Stimulated activated effector memory CD8-positive, alpha-beta T cell treated with anti-CD3 and anti-CD28 coated beads, Interleukin-12 subunit alpha, Interleukin-12 subunit beta, amount 100 ng/mL, for 72 hours (primary cell): Measurements from ENCODE around the gene HERPUD1.
"Not testable (repeated sequence)": the region's sequence is repeated elsewhere in the genome, so short reads cannot be mapped to it uniquely, and the experiment has no call there.

Experiments
- ATAC-seq: fragments of 150-1000 bp; cut with Tn5 transposase; 2 replicates; pipeline ENCODE4 v1.10.0; 2021
- DNase-seq, 2 donors: peaks; one replicate each; pipeline ENCODE4 v3.0.0; 2021 to 2022; ENCODE audit warnings: low spot score in 2 of 2
- H3K27ac Mint-ChIP-seq: one replicate; pipeline ENCODE4 v1.8.0; 2022; ENCODE audit warnings: mild to moderate bottlenecking, mixed read lengths
- H3K36me3 Mint-ChIP-seq: one replicate; pipeline ENCODE4 v1.8.0; 2022; ENCODE audit warnings: mild to moderate bottlenecking, mixed read lengths
- H3K4me1 Mint-ChIP-seq: one replicate; pipeline ENCODE4 v1.8.0; 2022; ENCODE audit warnings: mixed read lengths
- H3K4me3 Mint-ChIP-seq: one replicate; pipeline ENCODE4 v1.8.0; 2022; ENCODE audit warnings: mild to moderate bottlenecking, mixed read lengths
- H3K9me3 Mint-ChIP-seq: one replicate; pipeline ENCODE4 v1.8.0; 2022; ENCODE audit warnings: mixed read lengths

Gene HERPUD1

GRCh38 chr16:56919099-56919800, 12.7 kb upstream of the HERPUD1 start:
- Mint-ChIP-seq H3K27ac (peak overlapping the region; percentile 73), H3K4me3 (no peak overlapping the region), H3K9me3 (no peaks in the 10 kb centered on the region), H3K36me3 (no peaks in the 10 kb centered on the region), H3K4me1 (peaks cover 38% of the 10 kb centered on the region)
- DNase-seq: no peak
- peak; percentile 39 for ATAC-seq

- Mint-ChIP-seq H3K9me3 (no peaks in the 10 kb centered on the region), H3K4me3 (no peak overlapping the region), H3K27ac (no peak overlapping the region), H3K4me1 (peaks cover 39% of the 10 kb centered on the region), H3K36me3 (no peaks in the 10 kb centered on the region)
- DNase-seq (no peak), ATAC-seq (no peak)
Measured at GRCh38 chr16:56921571-56921970, 10.4 kb upstream of the HERPUD1 start.

GRCh38 chr16:56923481-56924091, 8.4 kb upstream of the HERPUD1 start:
- no peak for DNase-seq
- Mint-ChIP-seq H3K36me3 (no peaks in the 10 kb centered on the region), H3K9me3 (no peaks in the 10 kb centered on the region), H3K27ac (peak overlapping the region; percentile 24), H3K4me1 (peaks cover 19% of the 10 kb centered on the region), H3K4me3 (no peak overlapping the region)
- no peak for ATAC-seq

GRCh38 chr16:56927471-56927870, 4.5 kb upstream of the HERPUD1 start:
- ATAC-seq (no peak), DNase-seq (no peak)
- no peak overlapping the region for H3K27ac Mint-ChIP-seq
- no peaks in the 10 kb centered on the region for H3K9me3 Mint-ChIP-seq
- peaks cover 14% of the 10 kb centered on the region for H3K36me3 Mint-ChIP-seq
- no peak overlapping the region for H3K4me3 Mint-ChIP-seq
- peaks cover 21% of the 10 kb centered on the region for H3K4me1 Mint-ChIP-seq

- Mint-ChIP-seq H3K4me3 (no peak overlapping the region), H3K4me1 (peaks cover 27% of the 10 kb centered on the region), H3K36me3 (peaks cover 36% of the 10 kb centered on the region), H3K27ac (no peak overlapping the region), H3K9me3 (no peaks in the 10 kb centered on the region)
- no peak for ATAC-seq
- no peak for DNase-seq
Measured at GRCh38 chr16:56929639-56930038, 2.3 kb upstream of the HERPUD1 start.

GRCh38 chr16:56930486-56931270, 1.3 kb upstream of the HERPUD1 start:
- peak overlapping the region; percentile 99 for H3K4me3 Mint-ChIP-seq
- ATAC-seq (no peak), DNase-seq (peak in 1 of 2 donors; percentile 56)
- no peaks in the 10 kb centered on the region for H3K9me3 Mint-ChIP-seq
- peaks cover 35% of the 10 kb centered on the region for H3K4me1 Mint-ChIP-seq
- H3K36me3 Mint-ChIP-seq: peaks cover 46% of the 10 kb centered on the region
- H3K27ac Mint-ChIP-seq: peak overlapping the region; percentile 100

GRCh38 chr16:56931271-56931891, 561 bp upstream of the HERPUD1 start:
- ATAC-seq: peak; percentile 0
- DNase-seq: no peak
- H3K4me1 Mint-ChIP-seq: peaks cover 38% of the 10 kb centered on the region
- peaks cover 53% of the 10 kb centered on the region for H3K36me3 Mint-ChIP-seq
- H3K9me3 Mint-ChIP-seq: no peaks in the 10 kb centered on the region
- peak overlapping the region; percentile 99 for H3K4me3 Mint-ChIP-seq
- peak overlapping the region; percentile 100 for H3K27ac Mint-ChIP-seq

GRCh38 chr16:56932721-56933619, 1.0 kb downstream of the HERPUD1 start:
- Mint-ChIP-seq H3K27ac (peak overlapping the region; percentile 100), H3K4me3 (peak overlapping the region; percentile 99), H3K36me3 (peaks cover 69% of the 10 kb centered on the region), H3K4me1 (peaks cover 54% of the 10 kb centered on the region), H3K9me3 (no peaks in the 10 kb centered on the region)
- peak; percentile 16 for ATAC-seq
- peak; percentile 34 to 84 for DNase-seq

GRCh38 chr16:56933828-56934598, 2.1 kb downstream of the HERPUD1 start:
- peak overlapping the region; percentile 99 for H3K4me3 Mint-ChIP-seq
- ATAC-seq: no peak

GRCh38 chr16:56934599-56935145, 2.7 kb downstream of the HERPUD1 start:
- Mint-ChIP-seq H3K36me3 (peaks cover 86% of the 10 kb centered on the region), H3K4me3 (peak overlapping the region; percentile 99), H3K27ac (peak overlapping the region; percentile 100), H3K4me1 (peaks cover 71% of the 10 kb centered on the region)
- H3K9me3 Mint-ChIP-seq, DNase-seq, ATAC-seq: not testable (repeated sequence)

More at GRCh38 chr16:56933828-56934598, 2.1 kb downstream of the HERPUD1 start:
- Mint-ChIP-seq H3K36me3 (peaks cover 79% of the 10 kb centered on the region), H3K27ac (peak overlapping the region; percentile 100), H3K9me3 (no peaks in the 10 kb centered on the region), H3K4me1 (peaks cover 64% of the 10 kb centered on the region)
- no peak for DNase-seq

- DNase-seq: no peak
- H3K36me3 Mint-ChIP-seq: peaks cover 91% of the 10 kb centered on the region
- H3K27ac Mint-ChIP-seq: peak overlapping the region; percentile 100
- no peak for ATAC-seq
- H3K4me1 Mint-ChIP-seq: peaks cover 76% of the 10 kb centered on the region
- H3K9me3 Mint-ChIP-seq: no peaks in the 10 kb centered on the region
- H3K4me3 Mint-ChIP-seq: peak overlapping the region; percentile 99
Measured at GRCh38 chr16:56935201-56935600, 3.3 kb downstream of the HERPUD1 start.

- Mint-ChIP-seq H3K9me3 (no peaks in the 10 kb centered on the region), H3K4me1 (peaks cover 76% of the 10 kb centered on the region), H3K36me3 (peaks cover 100% of the 10 kb centered on the region), H3K27ac (peak overlapping the region; percentile 46), H3K4me3 (peak overlapping the region; percentile 99)
- no peak for ATAC-seq
- no peak for DNase-seq
Measured at GRCh38 chr16:56936491-56936890, 4.5 kb downstream of the HERPUD1 start.

GRCh38 chr16:56936950-56937349, 5.0 kb downstream of the HERPUD1 start:
- peak overlapping the region; percentile 95 for H3K27ac Mint-ChIP-seq
- H3K4me3 Mint-ChIP-seq: peak overlapping the region; percentile 99
- ATAC-seq (no peak), DNase-seq (no peak)
- peaks cover 100% of the 10 kb centered on the region for H3K36me3 Mint-ChIP-seq
- peaks cover 75% of the 10 kb centered on the region for H3K4me1 Mint-ChIP-seq
- no peaks in the 10 kb centered on the region for H3K9me3 Mint-ChIP-seq
